H1 (cell line): ENCODE data around the gene MAP3K10. TPM values are rescaled to one million over a fixed set of nuclear protein-coding genes. Genes with fewer than 3 reads are reported as not detected.
"Not testable (repeated sequence)": the region's sequence is repeated elsewhere in the genome, so short reads cannot be mapped to it uniquely, and the experiment has no call there.

Experiments
- CTCF ChIA-PET: fragments of 300-600 bp; sonication (Branson Sonifier 250); formaldehyde crosslinking; loops from one replicate; lab custom pipeline; 2021; ENCODE audit not compliant: partially characterized antibody; lab: Charles Lee
- POLR2A ChIA-PET: fragments of 300-600 bp; sonication (Branson Sonifier 250); formaldehyde crosslinking; loops from one replicate; lab custom pipeline; 2021; ENCODE audit warnings: inconsistent platforms; ENCODE audit not compliant: partially characterized antibody; lab: Charles Lee
- DNase-seq, 2 experiments: peaks; one replicate each; pipeline versions ENCODE4 v3.0.0 to v3.0.0-alpha.2; 2010 to 2022; ENCODE audit warnings: low spot score in 2 of 2, low read depth in 1 of 2, mixed read lengths in 1 of 2
- FAIRE-seq: peaks from 2 replicates; lab custom pipeline; 2011; peaks lifted over from hg19 to GRCh38; lab: Jason Lieb, UNC
- H2AFZ ChIP-seq: 2 replicates; pipeline ENCODE4 v1.8.1; 2012; ENCODE audit warnings: low read length, inconsistent platforms
- H2AK5ac ChIP-seq: 2 replicates; pipeline ENCODE4 v1.6.1; 2013; ENCODE audit warnings: low read depth, low read length
- H2BK120ac ChIP-seq: replicated peaks from 2 replicates; pipeline ENCODE3; 2013; ENCODE audit warnings: low read depth, low read length, inconsistent platforms
- H2BK12ac ChIP-seq: 2 replicates; pipeline ENCODE4 v1.6.1; 2013; ENCODE audit warnings: low read depth, low read length
- H2BK15ac ChIP-seq: 2 replicates; pipeline ENCODE4 v1.6.1; 2013; ENCODE audit warnings: low read length
- H2BK20ac ChIP-seq: 2 replicates; pipeline ENCODE4 v1.6.1; 2013; ENCODE audit warnings: low read length
- H2BK5ac ChIP-seq: 2 replicates; pipeline ENCODE4 v1.6.1; 2013; ENCODE audit warnings: low read depth, low read length
- H3K14ac ChIP-seq: 2 replicates; pipeline ENCODE4 v1.6.1; 2013; ENCODE audit warnings: inconsistent platforms; ENCODE audit not compliant: insufficient read length
- H3K18ac ChIP-seq: 2 replicates; pipeline ENCODE4 v1.6.1; 2013; ENCODE audit warnings: low read length; ENCODE audit errors: extremely low read depth
- H3K23ac ChIP-seq: 2 replicates; pipeline ENCODE4 v1.6.1; 2013; ENCODE audit warnings: inconsistent platforms; ENCODE audit not compliant: insufficient read length
- H3K23me2 ChIP-seq: 2 replicates; pipeline ENCODE4 v1.6.1; 2013; ENCODE audit warnings: low read depth, low read length
- H3K27ac ChIP-seq: 2 replicates; pipeline ENCODE4 v1.6.1; 2011; ENCODE audit warnings: low read depth, low read length, inconsistent platforms
- H3K27me3 ChIP-seq, 4 experiments: replicated peaks in 1 of 4; 1 replicate in 1 of 4; 2 replicates in 3 of 4; pipeline versions ENCODE4 v1.6.1 to v1.8.1; 2011 to 2013; ENCODE audit warnings: low read length in 3 of 4, mild to moderate bottlenecking in 3 of 4, inconsistent platforms in 2 of 4, mixed read lengths in 2 of 4, moderate library complexity in 1 of 4; ENCODE audit not compliant: control insufficient read depth in 3 of 4, insufficient read depth in 3 of 4; ENCODE audit errors: extremely low read depth in 1 of 4
- H3K36me3 ChIP-seq, 4 experiments: 2 replicates each; pipeline versions ENCODE4 v1.6.1 to v1.8.1; 2011 to 2013; ENCODE audit warnings: mild to moderate bottlenecking in 4 of 4, low read length in 3 of 4, moderate library complexity in 2 of 4, control low read depth in 1 of 4, inconsistent platforms in 1 of 4; ENCODE audit not compliant: insufficient read depth in 4 of 4, control insufficient read depth in 2 of 4
- H3K4ac ChIP-seq: replicated peaks from 2 replicates; pipeline ENCODE3; 2013; ENCODE audit warnings: low read length, low read depth, mixed read lengths, inconsistent platforms; ENCODE audit not compliant: insufficient read length
- H3K4me1 ChIP-seq, 4 experiments: replicated peaks in 1 of 4; 1 replicate in 1 of 4; 2 replicates in 3 of 4; pipeline versions ENCODE4 v1.6.1 to v1.8.1; 2011 to 2013; ENCODE audit warnings: low read length in 3 of 4, inconsistent platforms in 2 of 4, mixed read lengths in 1 of 4; ENCODE audit not compliant: insufficient read depth in 4 of 4, control insufficient read depth in 3 of 4
- H3K4me2 ChIP-seq, 2 experiments: 2 replicates each; pipeline versions ENCODE4 v1.6.1 to v1.8.1; 2011 to 2013; ENCODE audit warnings: low read depth in 2 of 2, low read length in 2 of 2, control low read depth in 1 of 2, inconsistent platforms in 1 of 2, mild to moderate bottlenecking in 1 of 2; ENCODE audit not compliant: insufficient read depth in 1 of 2
- H3K4me3 ChIP-seq, 4 experiments: fragments of 200-600, 300-600 bp in 1 of 4; sonication (generic), shearing (Covaris generic), sonication (Bioruptor Twin) in 1 of 4; 2 replicates each; pipeline versions ENCODE4 v1.5.1 to v1.8.1; 2011 to 2016; ENCODE audit warnings: low read length in 4 of 4, low read depth in 3 of 4, control low read depth in 2 of 4, inconsistent platforms in 2 of 4, mild to moderate bottlenecking in 2 of 4, mixed read lengths in 1 of 4, moderate library complexity in 1 of 4; ENCODE audit not compliant: insufficient read depth in 2 of 4; ENCODE audit errors: extremely low read depth in 1 of 4
- H3K56ac ChIP-seq: replicated peaks from 2 replicates; pipeline ENCODE3; 2013; ENCODE audit warnings: low read depth, mild to moderate bottlenecking, mixed read lengths, low read length, inconsistent platforms; ENCODE audit not compliant: insufficient read length
- H3K79me1 ChIP-seq: 2 replicates; pipeline ENCODE4 v1.6.1; 2013; ENCODE audit warnings: low read depth, low read length, control low read depth
- H3K79me2 ChIP-seq, 2 experiments: 2 replicates each; pipeline versions ENCODE4 v1.6.1 to v1.8.1; 2012 to 2013; ENCODE audit warnings: low read length in 2 of 2, mild to moderate bottlenecking in 2 of 2, inconsistent platforms in 1 of 2; ENCODE audit not compliant: insufficient read depth in 2 of 2, control insufficient read depth in 1 of 2
- H3K9ac ChIP-seq, 4 experiments: replicated peaks in 1 of 4; 1 replicate in 1 of 4; 2 replicates in 3 of 4; pipeline versions ENCODE4 v1.6.1 to v1.8.1; 2011 to 2013; ENCODE audit warnings: low read depth in 3 of 4, low read length in 3 of 4, control low read depth in 2 of 4, mild to moderate bottlenecking in 2 of 4, moderate library complexity in 2 of 4, inconsistent platforms in 1 of 4; ENCODE audit errors: extremely low read depth in 1 of 4
- H3K9me3 ChIP-seq, 2 experiments: 2 replicates each; pipeline versions ENCODE4 v1.6.1 to v1.8.1; 2012 to 2013; ENCODE audit warnings: mild to moderate bottlenecking in 2 of 2, moderate library complexity in 2 of 2, control low read depth in 1 of 2, inconsistent platforms in 1 of 2, low read depth in 1 of 2, low read length in 1 of 2, mixed read lengths in 1 of 2; ENCODE audit not compliant: insufficient read depth in 2 of 2
- H4K20me1 ChIP-seq, 2 experiments: replicated peaks in 1 of 2; 2 replicates each; pipeline versions ENCODE3 to v1.8.1; 2011 to 2013; ENCODE audit warnings: inconsistent platforms in 2 of 2, low read length in 2 of 2, mild to moderate bottlenecking in 1 of 2; ENCODE audit not compliant: insufficient read depth in 2 of 2, control insufficient read depth in 1 of 2
- H4K5ac ChIP-seq: 2 replicates; pipeline ENCODE4 v1.6.1; 2013; ENCODE audit warnings: low read length, low read depth, mixed read lengths, inconsistent platforms; ENCODE audit not compliant: insufficient read length
- H4K8ac ChIP-seq: 2 replicates; pipeline ENCODE4 v1.8.0; 2013; ENCODE audit warnings: mild to moderate bottlenecking, moderate library complexity, low read length, inconsistent platforms; ENCODE audit not compliant: insufficient read depth; ENCODE audit errors: extremely low read depth
- H4K91ac ChIP-seq: replicated peaks from 2 replicates; pipeline ENCODE3; 2013; ENCODE audit warnings: low read length, mixed read lengths, inconsistent platforms; ENCODE audit not compliant: insufficient read length
- WGBS, 2 experiments: shearing (Covaris generic) in 1 of 2; methylation state at CpG; one replicate each; pipeline versions ENCODE4 v1.1.6 to v1.1.7; 2013 to 2015; ENCODE audit warnings: low lambda C conversion rate in 2 of 2, mixed read lengths in 2 of 2, inconsistent platforms in 1 of 2, low coverage in 1 of 2, missing lambda C conversion rate in 1 of 2; ENCODE audit not compliant: insufficient replicate concordance in 2 of 2, insufficient coverage in 1 of 2, insufficient read length in 1 of 2; ENCODE audit errors: extremely low coverage in 1 of 2, missing lambda C conversion rate in 1 of 2; 5-methylcytosine and 5-hydroxymethylcytosine counted together
- polyA plus RNA-seq, 7 experiments: library from polyadenylated mRNA; depleted of rRNA in 3 of 7; stranded (reverse) in 5 of 7; unstranded in 2 of 7; fragments of >200 nt in 5 of 7; fragments of 200-250 nt in 2 of 7; gene quantifications; 1 replicate in 5 of 7; 2 replicates in 1 of 7; 4 replicates in 1 of 7; pipeline versions ENCODE4 v1.2.1 to v1.2.3, GENCODE V29; 2011 to 2013; ENCODE audit warnings: missing spikeins in 2 of 7, mixed read lengths in 2 of 7
- total RNA-seq: library from RNA; stranded (reverse); fragmentation: NEBNext Ultra II Directional; extraction: Animal tissue kit (Norgen Biotek cat#: 25700); gene quantifications from 2 replicates; pipeline ENCODE4 v1.2.1, GENCODE V29; 2021

MAP3K10 gene
- total and polyA plus RNA-seq, 2 of the 8 experiments (the other 6 are each of a cell fraction or from before 2014, with no cell fraction given) = 4.9 to 15.9 TPM

- not testable (repeated sequence) for H4K91ac ChIP-seq, H3K56ac ChIP-seq, H2BK20ac ChIP-seq, H2AK5ac ChIP-seq, H3K18ac ChIP-seq, H3K36me3 ChIP-seq, H2AFZ ChIP-seq, H2BK5ac ChIP-seq, H4K8ac ChIP-seq, H3K9me3 ChIP-seq, H2BK12ac ChIP-seq, H3K79me1 ChIP-seq, H4K20me1 ChIP-seq, H3K23me2 ChIP-seq, DNase-seq, H3K27ac ChIP-seq, H3K4me2 ChIP-seq, H3K79me2 ChIP-seq, H3K14ac ChIP-seq, H3K23ac ChIP-seq, H2BK120ac ChIP-seq, FAIRE-seq, H3K9ac ChIP-seq, H3K4ac ChIP-seq, H4K5ac ChIP-seq, H3K4me3 ChIP-seq, H2BK15ac ChIP-seq
- CTCF ChIA-PET = interaction anchor here (0.6 to 4.5 kb wide), 16 partner anchors 9 to 305 kb away, joined by 3 to 32 read pairs (median 6); partner anchors contain the start of genes CCNP and MAP3K10
- Histone ChIP-seq H3K4me1 (peaks cover 0 to 13% (median 7%) of the 10 kb centered on the region in 4 experiments; a peak in 5 of 7 replicates), H3K27me3 (peaks cover 3 to 21% (median 16%) of the 10 kb centered on the region in 4 experiments)
- WGBS, 2 experiments = 86% methylated on average over 4 of the region's 4 CpGs; no CpG with 5 or more reads in 1 of the 2 experiments
- POLR2A ChIA-PET = interaction anchor here (1.2 to 1.5 kb wide), 2 partner anchors 8 to 10 kb away, joined by 3 to 6 read pairs; partner anchors contain the start of gene CCNP
These were observed 27.8 kb downstream of the MAP3K10 start for GRCh38 chr19:40219029-40219428.
